ENCODE measurements around the gene SOAT2.

The SOAT2 gene

DNA sequence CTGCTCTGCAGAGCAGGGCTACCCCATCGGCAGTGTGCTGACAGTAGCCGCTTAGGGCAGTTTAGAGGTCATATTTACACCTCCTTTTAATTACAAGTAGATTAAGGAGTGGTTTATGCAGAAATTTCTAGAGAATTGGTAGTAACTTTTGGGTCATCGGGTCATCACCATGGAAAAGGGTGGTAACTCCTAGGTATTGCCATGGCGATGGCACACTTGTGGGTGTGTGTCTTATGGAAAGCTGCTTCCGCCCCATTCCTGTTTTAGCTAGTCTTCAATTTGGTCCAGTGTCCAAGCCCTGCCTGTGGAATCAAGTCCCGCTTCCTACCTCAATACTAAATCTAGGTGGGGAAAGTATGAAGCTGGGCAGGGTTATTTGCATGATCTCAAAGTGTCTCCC, 47.8 kb downstream of the SOAT2 start:
- Histone ChIP-seq H3K4me3 (ENCODE audit: low read depth, low read length, poor library complexity, severe bottlenecking) (no peak overlapping the region), H3K4me1 (ENCODE audit: insufficient read depth, low read length, severe bottlenecking) (no peaks in the 10 kb centered on the region), H2AFZ (ENCODE audit: low read length) (no peak overlapping the region), H3K36me3 (ENCODE audit: insufficient read depth, low read length) (no peaks in the 10 kb centered on the region), H3K27me3 (ENCODE audit: insufficient read depth, low read length) (no peaks in the 10 kb centered on the region; the same call in 1 of the 2 replicates), H3K9me3 (ENCODE audit: low read length) (no peaks in the 10 kb centered on the region), H3K4me2 (ENCODE audit: low read length) (no peak overlapping the region), H3K79me2 (ENCODE audit: insufficient read depth, low read length) (no peaks in the 10 kb centered on the region), H3F3A (ENCODE audit: insufficient read depth, low read length) (peaks cover 4% of the 10 kb centered on the region; the same call in 1 of the 2 replicates), H3K27ac (ENCODE audit: low read depth, low read length, poor library complexity, severe bottlenecking) (no peak overlapping the region), H3K9me2 (ENCODE audit: low read depth, low read length) (no peaks in the 10 kb centered on the region), H4K20me1 (ENCODE audit: insufficient read depth, low read length) (no peaks in the 10 kb centered on the region), H3K9ac (ENCODE audit: low read length) (no peak overlapping the region)
- TF ChIP-seq, protein P1, sequence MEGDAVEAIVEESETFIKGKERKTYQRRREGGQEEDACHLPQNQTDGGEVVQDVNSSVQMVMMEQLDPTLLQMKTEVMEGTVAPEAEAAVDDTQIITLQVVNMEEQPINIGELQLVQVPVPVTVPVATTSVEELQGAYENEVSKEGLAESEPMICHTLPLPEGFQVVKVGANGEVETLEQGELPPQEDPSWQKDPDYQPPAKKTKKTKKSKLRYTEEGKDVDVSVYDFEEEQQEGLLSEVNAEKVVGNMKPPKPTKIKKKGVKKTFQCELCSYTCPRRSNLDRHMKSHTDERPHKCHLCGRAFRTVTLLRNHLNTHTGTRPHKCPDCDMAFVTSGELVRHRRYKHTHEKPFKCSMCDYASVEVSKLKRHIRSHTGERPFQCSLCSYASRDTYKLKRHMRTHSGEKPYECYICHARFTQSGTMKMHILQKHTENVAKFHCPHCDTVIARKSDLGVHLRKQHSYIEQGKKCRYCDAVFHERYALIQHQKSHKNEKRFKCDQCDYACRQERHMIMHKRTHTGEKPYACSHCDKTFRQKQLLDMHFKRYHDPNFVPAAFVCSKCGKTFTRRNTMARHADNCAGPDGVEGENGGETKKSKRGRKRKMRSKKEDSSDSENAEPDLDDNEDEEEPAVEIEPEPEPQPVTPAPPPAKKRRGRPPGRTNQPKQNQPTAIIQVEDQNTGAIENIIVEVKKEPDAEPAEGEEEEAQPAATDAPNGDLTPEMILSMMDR (IDR thresholded peaks at IDR 0.05; ENCODE audit: low read length) = no peak
- no peak for TF ChIP-seq EZH2 (IDR thresholded peaks at IDR 0.05; ENCODE audit: borderline replicate concordance, low read length)

- H3K9ac ChIP-seq (ENCODE audit: low read length) = no peak overlapping the region
- peaks cover 1% of the 10 kb centered on the region; the same call in 1 of the 2 replicates for H3F3A ChIP-seq (ENCODE audit: insufficient read depth, low read length)
- H3K9me2 ChIP-seq (ENCODE audit: low read depth, low read length) = no peaks in the 10 kb centered on the region
- no peaks in the 10 kb centered on the region for H3K36me3 ChIP-seq (ENCODE audit: insufficient read depth, low read length)
- no peak overlapping the region for H3K27ac ChIP-seq (ENCODE audit: low read depth, low read length, poor library complexity, severe bottlenecking)
- no peak for TF ChIP-seq EZH2 (IDR thresholded peaks at IDR 0.05; ENCODE audit: borderline replicate concordance, low read length)
- TF ChIP-seq, protein P1 (IDR thresholded peaks at IDR 0.05; ENCODE audit: low read length) = no peak
- H3K79me2 ChIP-seq (ENCODE audit: insufficient read depth, low read length) = no peaks in the 10 kb centered on the region
- H3K9me3 ChIP-seq (ENCODE audit: low read length) = no peaks in the 10 kb centered on the region
- no peak overlapping the region for H3K4me3 ChIP-seq (ENCODE audit: low read depth, low read length, poor library complexity, severe bottlenecking)
- no peak overlapping the region for H3K4me2 ChIP-seq (ENCODE audit: low read length)
- no peaks in the 10 kb centered on the region for H3K4me1 ChIP-seq (ENCODE audit: insufficient read depth, low read length, severe bottlenecking)
- H4K20me1 ChIP-seq (ENCODE audit: insufficient read depth, low read length) = no peaks in the 10 kb centered on the region
- H2AFZ ChIP-seq (ENCODE audit: low read length) = no peak overlapping the region
- H3K27me3 ChIP-seq (ENCODE audit: insufficient read depth, low read length) = no peaks in the 10 kb centered on the region; the same call in 1 of the 2 replicates
Observed at GRCh38 chr12:53152390-53152789, 49.1 kb downstream of the SOAT2 start.

- peaks cover 9% of the 10 kb centered on the region for H3K4me1 ChIP-seq (ENCODE audit: insufficient read depth, low read length, severe bottlenecking)
- H3K4me2 ChIP-seq (ENCODE audit: low read length) = peak overlapping the region; percentile 14; the same call in 1 of the 2 replicates
- no peak overlapping the region for H3K4me3 ChIP-seq (ENCODE audit: low read depth, low read length, poor library complexity, severe bottlenecking)
- no peaks in the 10 kb centered on the region for H4K20me1 ChIP-seq (ENCODE audit: insufficient read depth, low read length)
- TF ChIP-seq, protein P1 (IDR thresholded peaks at IDR 0.05; ENCODE audit: low read length) = peak; percentile 99
- TF ChIP-seq EZH2 (IDR thresholded peaks at IDR 0.05; ENCODE audit: borderline replicate concordance, low read length) = no peak
- no peak overlapping the region for H2AFZ ChIP-seq (ENCODE audit: low read length)
- H3F3A ChIP-seq (ENCODE audit: insufficient read depth, low read length) = no peaks in the 10 kb centered on the region
- H3K9ac ChIP-seq (ENCODE audit: low read length) = peak overlapping the region; percentile 27; the same call in 1 of the 2 replicates
- no peak overlapping the region for H3K27ac ChIP-seq (ENCODE audit: low read depth, low read length, poor library complexity, severe bottlenecking)
- no peaks in the 10 kb centered on the region for H3K9me2 ChIP-seq (ENCODE audit: low read depth, low read length)
- H3K79me2 ChIP-seq (ENCODE audit: insufficient read depth, low read length) = no peaks in the 10 kb centered on the region
- no peaks in the 10 kb centered on the region for H3K9me3 ChIP-seq (ENCODE audit: low read length)
- no peaks in the 10 kb centered on the region for H3K36me3 ChIP-seq (ENCODE audit: insufficient read depth, low read length)
- no peaks in the 10 kb centered on the region for H3K27me3 ChIP-seq (ENCODE audit: insufficient read depth, low read length)
Observed at GRCh38 chr12:53159195-53159839, 56.0 kb downstream of the SOAT2 start.
